Muscle layer of duodenum (tissue), 2 donors: ENCODE measurements around the gene CCDC92B.

Experiments
- H3K27ac ChIP-seq: one replicate; pipeline ENCODE4 v1.7.0; 2013; ENCODE audit warnings: mild to moderate bottlenecking, low read length
- H3K27me3 ChIP-seq: one replicate; pipeline ENCODE4 v1.7.0; 2013; ENCODE audit warnings: low read depth, mild to moderate bottlenecking, control low read depth, low read length
- H3K36me3 ChIP-seq, 2 donors: one replicate each; pipeline ENCODE4 v1.7.0; 2013; ENCODE audit warnings: low read length in 2 of 2, control low read depth in 1 of 2, mild to moderate bottlenecking in 1 of 2; ENCODE audit not compliant: insufficient read depth in 2 of 2, control insufficient read depth in 1 of 2
- H3K4me1 ChIP-seq, 2 donors: one replicate each; pipeline ENCODE4 v1.7.0; 2013; ENCODE audit warnings: low read length in 2 of 2, mild to moderate bottlenecking in 2 of 2, control low read depth in 1 of 2, moderate library complexity in 1 of 2; ENCODE audit not compliant: insufficient read depth in 2 of 2, control insufficient read depth in 1 of 2
- H3K4me3 ChIP-seq, 2 donors: one replicate each; pipeline ENCODE4 v1.7.0; 2013; ENCODE audit warnings: low read length in 2 of 2, low read depth in 1 of 2, mild to moderate bottlenecking in 1 of 2
- H3K9me3 ChIP-seq, 2 donors: one replicate each; pipeline ENCODE4 v1.7.0; 2013; ENCODE audit warnings: low read length in 2 of 2, control low read depth in 1 of 2, mild to moderate bottlenecking in 1 of 2; ENCODE audit not compliant: control insufficient read depth in 1 of 2
- donor health status: healthy.

CCDC92B gene

GRCh38 chr17:2776589-2777241, 27.3 kb upstream of the CCDC92B start:
- Histone ChIP-seq H3K4me3 (peak overlapping the region in 1 of 2 donors; percentile 19), H3K27me3 (peaks cover 12% of the 10 kb centered on the region), H3K36me3 (no peaks in the 10 kb centered on the region), H3K9me3 (no peaks in the 10 kb centered on the region), H3K27ac (no peak overlapping the region), H3K4me1 (peaks cover 0 to 10% of the 10 kb centered on the region in 2 donors)

DNA sequence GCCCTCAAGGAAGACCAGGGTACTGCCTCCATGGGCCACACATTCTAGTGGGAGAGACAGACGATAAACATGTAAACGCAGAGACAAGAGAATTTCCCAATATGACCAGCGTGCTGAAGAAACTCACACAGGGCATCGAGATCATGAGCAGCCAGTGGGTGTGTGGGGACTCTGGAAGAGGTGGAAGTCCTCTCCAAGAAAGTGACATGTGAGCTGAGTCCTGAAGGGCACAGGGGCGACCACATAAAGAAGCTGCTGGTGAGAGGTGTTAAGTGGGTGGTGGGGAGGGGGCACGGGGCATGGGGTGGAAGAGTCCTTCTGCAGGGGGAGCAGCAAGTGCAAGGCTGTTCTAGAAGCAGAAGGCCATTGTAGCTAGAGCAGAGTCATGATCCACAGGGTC, 25.8 kb upstream of the CCDC92B start:
- H3K27ac ChIP-seq, result no peak overlapping the region
- H3K27me3 ChIP-seq, result peaks cover 12% of the 10 kb centered on the region
- H3K4me1 ChIP-seq, result peaks cover 0 to 10% of the 10 kb centered on the region in 2 donors
- H3K9me3 ChIP-seq, result no peaks in the 10 kb centered on the region
- no peaks in the 10 kb centered on the region for H3K36me3 ChIP-seq
- H3K4me3 ChIP-seq, result no peak overlapping the region

DNA sequence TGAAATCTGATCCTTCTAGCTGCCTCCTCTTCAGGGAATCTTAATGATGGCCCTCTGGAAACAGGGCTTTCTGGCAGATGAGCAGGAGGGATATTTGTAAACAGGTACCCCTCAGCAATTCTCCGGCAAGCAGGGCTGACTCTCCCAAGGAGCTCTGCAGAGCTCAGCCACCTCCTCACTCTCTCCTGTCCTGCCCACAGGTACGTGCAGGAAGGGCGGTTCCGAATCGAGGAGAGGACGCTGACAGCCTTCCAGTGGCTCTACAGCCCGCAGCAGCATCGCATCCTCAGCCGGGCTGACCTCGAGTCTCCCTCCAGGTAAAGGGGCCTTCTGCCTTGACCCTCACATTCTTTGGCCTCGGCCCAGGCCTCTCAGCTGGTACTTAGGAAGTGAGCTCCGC, 20.7 kb upstream of the CCDC92B start:
- Histone ChIP-seq H3K4me1 (no peaks in the 10 kb centered on the region), H3K27ac (no peak overlapping the region), H3K36me3 (no peaks in the 10 kb centered on the region), H3K4me3 (no peak overlapping the region), H3K27me3 (peaks cover 3% of the 10 kb centered on the region), H3K9me3 (no peaks in the 10 kb centered on the region)

DNA sequence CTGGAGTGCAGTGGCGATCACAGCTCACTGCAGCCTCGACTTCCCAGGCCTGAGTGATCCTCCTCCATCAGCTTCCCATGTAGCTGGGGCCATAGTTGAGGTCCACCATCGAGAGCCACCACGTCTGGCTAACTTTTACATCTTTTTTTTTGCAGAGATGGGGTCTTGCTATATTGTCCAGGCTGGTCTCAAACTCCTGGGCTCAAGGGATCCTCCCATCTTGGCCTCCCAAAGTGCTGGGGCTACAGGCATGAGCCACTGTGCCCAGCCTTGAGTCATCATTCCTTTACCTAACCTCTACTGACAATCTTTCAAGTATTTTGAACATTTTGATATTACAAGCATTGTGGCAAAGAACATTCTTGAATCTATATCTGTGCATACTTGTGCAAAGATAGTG, 9.4 kb upstream of the CCDC92B start:
- Histone ChIP-seq H3K4me3 (no peak overlapping the region), H3K9me3 (no peaks in the 10 kb centered on the region), H3K27me3 (peaks cover 10% of the 10 kb centered on the region), H3K4me1 (peaks cover 0 to 9% of the 10 kb centered on the region in 2 donors), H3K27ac (no peak overlapping the region), H3K36me3 (no peaks in the 10 kb centered on the region)

DNA sequence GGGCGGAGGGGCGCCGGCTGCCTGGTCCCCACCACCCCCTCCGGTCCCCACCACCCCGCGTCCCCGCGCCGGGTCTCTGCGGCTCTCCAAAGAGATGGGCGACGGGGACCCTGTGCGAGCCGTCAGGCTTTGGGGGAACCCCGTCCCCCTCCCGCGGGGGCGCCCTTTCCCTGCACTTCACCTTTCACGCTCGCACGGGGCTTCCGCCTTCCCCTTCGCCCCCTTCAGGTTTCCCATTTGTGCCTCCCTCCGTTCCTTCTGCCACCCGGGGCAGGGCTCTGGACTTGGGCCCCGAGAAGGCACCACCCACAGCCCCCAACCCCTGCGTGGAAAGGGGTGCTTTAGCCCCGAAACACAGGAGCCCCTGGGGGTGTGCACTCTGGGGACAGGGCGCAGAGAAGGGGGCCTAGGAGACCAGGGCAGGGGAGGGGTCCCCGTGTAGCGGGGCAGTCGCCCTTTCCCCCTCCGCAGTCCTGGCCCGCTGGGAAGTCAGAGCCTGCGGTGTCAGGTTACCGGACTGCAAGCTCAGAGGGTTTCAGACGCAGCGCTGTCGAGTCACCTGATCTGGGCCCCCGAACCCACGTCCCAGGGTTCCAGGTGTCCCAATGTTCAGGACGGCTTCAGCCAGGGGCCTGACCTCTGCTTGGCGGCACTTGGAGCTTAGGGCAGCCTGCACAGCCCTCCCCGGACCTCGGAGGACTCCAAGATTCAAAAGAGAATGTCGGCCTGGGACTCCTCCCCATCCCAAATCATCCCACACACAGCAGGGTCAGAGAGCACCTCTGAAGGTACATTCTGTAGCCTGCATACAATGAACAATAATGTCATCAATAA, 6.7 kb upstream of the CCDC92B start:
- Histone ChIP-seq H3K4me3 (peak overlapping the region in 1 of 2 donors; percentile 35), H3K9me3 (no peaks in the 10 kb centered on the region), H3K36me3 (no peaks in the 10 kb centered on the region), H3K27ac (no peak overlapping the region), H3K27me3 (peaks cover 15% of the 10 kb centered on the region), H3K4me1 (peaks cover 0 to 9% of the 10 kb centered on the region in 2 donors)

GRCh38 chr17:2751491-2751890, 2.0 kb upstream of the CCDC92B start:
- Histone ChIP-seq H3K27me3 (peaks cover 21% of the 10 kb centered on the region), H3K36me3 (no peaks in the 10 kb centered on the region), H3K27ac (no peak overlapping the region), H3K4me3 (no peak overlapping the region), H3K9me3 (no peaks in the 10 kb centered on the region), H3K4me1 (peaks cover 0 to 12% of the 10 kb centered on the region in 2 donors)

- Histone ChIP-seq H3K27me3 (peaks cover 15% of the 10 kb centered on the region), H3K4me3 (no peak overlapping the region), H3K9me3 (no peaks in the 10 kb centered on the region), H3K4me1 (peaks cover 0 to 4% of the 10 kb centered on the region in 2 donors), H3K27ac (no peak overlapping the region), H3K36me3 (no peaks in the 10 kb centered on the region)
Observed at GRCh38 chr17:2750721-2751120, 1.3 kb upstream of the CCDC92B start.

- no peak overlapping the region for H3K4me3 ChIP-seq
- peaks cover 0 to 3% of the 10 kb centered on the region in 2 donors for H3K4me1 ChIP-seq
Observed at GRCh38 chr17:2749784-2750181, 331 bp upstream of the CCDC92B start.

GRCh38 chr17:2745317-2746037, 4.0 kb downstream of the CCDC92B start:
- Histone ChIP-seq H3K27ac (no peak overlapping the region), H3K4me3 (no peak overlapping the region), H3K9me3 (no peaks in the 10 kb centered on the region), H3K4me1 (peaks cover 0 to 3% of the 10 kb centered on the region in 2 donors), H3K27me3 (peaks cover 11% of the 10 kb centered on the region), H3K36me3 (no peaks in the 10 kb centered on the region)

More at GRCh38 chr17:2749784-2750181, 331 bp upstream of the CCDC92B start:
- H3K36me3 ChIP-seq, result no peaks in the 10 kb centered on the region
- H3K27ac ChIP-seq, result no peak overlapping the region
- peaks cover 15% of the 10 kb centered on the region for H3K27me3 ChIP-seq
- no peaks in the 10 kb centered on the region for H3K9me3 ChIP-seq

DNA sequence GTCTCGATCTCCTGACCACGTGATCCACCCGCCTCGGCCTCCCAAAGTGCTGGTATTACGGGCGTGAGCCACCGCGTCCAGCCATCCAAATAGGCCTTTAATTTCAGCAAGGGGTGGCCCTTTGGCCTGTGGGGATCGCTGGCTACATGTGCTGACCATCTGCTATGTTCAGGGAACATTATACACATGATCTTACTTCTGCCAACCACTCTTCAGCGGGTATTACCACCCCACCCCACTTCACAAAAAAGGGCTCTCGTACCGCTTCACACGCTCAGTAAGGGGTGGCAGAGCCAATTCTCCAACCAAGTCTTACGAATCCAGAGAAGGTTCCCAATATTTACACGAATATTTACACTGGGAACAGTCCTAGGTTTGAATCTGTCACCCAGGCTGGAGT, 11.8 kb downstream of the CCDC92B start:
- Histone ChIP-seq H3K27me3 (no peaks in the 10 kb centered on the region), H3K36me3 (no peaks in the 10 kb centered on the region), H3K27ac (no peak overlapping the region), H3K9me3 (no peaks in the 10 kb centered on the region), H3K4me1 (no peaks in the 10 kb centered on the region), H3K4me3 (no peak overlapping the region)

DNA sequence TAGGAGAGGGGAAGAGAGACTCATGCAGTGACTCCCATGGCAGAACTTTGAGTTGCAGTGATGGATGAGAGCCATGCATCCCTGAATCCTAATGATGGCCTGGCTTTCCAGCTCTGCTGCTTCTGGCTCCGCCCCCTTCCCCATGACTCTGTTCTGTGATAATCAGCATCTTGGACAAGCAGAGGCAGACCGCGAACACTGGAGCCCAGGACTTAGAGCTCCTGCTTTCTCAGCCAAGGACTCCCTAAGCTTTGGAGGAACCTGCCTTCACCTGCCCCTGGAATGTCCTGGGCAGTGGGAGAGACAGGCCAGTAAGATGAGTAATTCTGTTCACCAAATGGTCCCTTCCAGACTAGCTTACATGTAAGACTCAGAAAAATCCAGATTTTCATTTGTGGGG, 12.5 kb downstream of the CCDC92B start:
- Histone ChIP-seq H3K9me3 (no peaks in the 10 kb centered on the region), H3K27ac (no peak overlapping the region), H3K36me3 (no peaks in the 10 kb centered on the region), H3K27me3 (no peaks in the 10 kb centered on the region), H3K4me1 (no peaks in the 10 kb centered on the region), H3K4me3 (no peak overlapping the region)
